ENCODE data around the gene IGSF23. TPM values are rescaled to one million over a fixed set of nuclear protein-coding genes. Genes with fewer than 3 reads are reported as not detected.

Gene IGSF23
- total RNA-seq, 4 donors from 2014 or later: not detected

- TF ChIP-seq POLR2A (IDR thresholded peaks at IDR 0.05) (no peak), CTCF (IDR thresholded peaks at IDR 0.05) (no peak)
- DNase-seq (ENCODE audit: low spot score in 2 of 2): peak in 1 of 2 donors; percentile 33
- no peak overlapping the region for H3K4me3 ChIP-seq (ENCODE audit: low read depth, poor library complexity, severe bottlenecking)
- 38 to 42% methylated on average over 25 of the region's 25 CpGs for WGBS, 2 donors
- intact Hi-C loops (cut with DNase I; ENCODE audit: low total_unique reads): no loop called here
These were observed 71.8 kb downstream of the IGSF23 start for GRCh38 chr19:44684892-44685863.

GRCh38 chr19:44685877-44686276 lies 72.5 kb downstream of the IGSF23 start:
- intact Hi-C loops (cut with DNase I; ENCODE audit: low total_unique reads): no loop called here
- TF ChIP-seq POLR2A (IDR thresholded peaks at IDR 0.05) (no peak), CTCF (IDR thresholded peaks at IDR 0.05) (no peak)
- H3K4me3 ChIP-seq (ENCODE audit: low read depth, poor library complexity, severe bottlenecking): no peak overlapping the region
- 57 to 86% methylated on average over 4 of the region's 4 CpGs for WGBS, 2 donors
- no peak for DNase-seq (ENCODE audit: low spot score in 2 of 2)

MicroRNAs within 50 kb of the gene (microRNA counts, 767-probe panel; counts per million panel counts)
- microRNA hsa-miR-4531: 0 to 358 counts per million in 2 donors

Small RNA genes lying within 50 kb of the gene (microRNA-seq; reads per million reads assigned to microRNA genes)
- 0 reads per million in 2 donors for gene MIR4531 (ENCODE audit: borderline number of aligned reads in 1 of 2, borderline replicate concordance in 2 of 2)

Other genes starting within 250 kb of the IGSF23 start
- gene ZNF285, start 212.0 kb upstream of the IGSF23 start, total RNA-seq: 1 to 10 TPM in 3 of 4 donors, under 1 TPM in 1; 0.04 to 2.8 (median 1.3) TPM
- 10 to 100 TPM in 1 of 4 donors, 1 to 10 TPM in 3; 3.2 to 11.1 (median 5.9) TPM for gene ZNF229, start 165.1 kb upstream of the IGSF23 start, total RNA-seq
- 10 to 100 TPM in 3 of 4 donors, 1 to 10 TPM in 1; 9.1 to 48.2 (median 12.0) TPM for gene ZNF180, start 113.0 kb upstream of the IGSF23 start, total RNA-seq
- not detected for gene CEACAM20, start 83.9 kb upstream of the IGSF23 start, total RNA-seq
- 10 to 100 TPM in 3 of 4 donors, 1 to 10 TPM in 1; 9.9 to 14.3 (median 12.1) TPM for gene PVR, start 30.3 kb downstream of the IGSF23 start, total RNA-seq
- 10 to 100 TPM in 1 of 4 donors, 1 to 10 TPM in 3; 5.4 to 10.2 (median 8.0) TPM for gene CEACAM19, start 57.9 kb downstream of the IGSF23 start, total RNA-seq
- gene CEACAM16, start 85.6 kb downstream of the IGSF23 start, total RNA-seq: not detected
- gene BCL3, start 135.1 kb downstream of the IGSF23 start, total RNA-seq: 10 to 100 TPM; 17.1 to 27.3 (median 19.0) TPM
- 10 to 100 TPM; 64.3 to 87.0 (median 75.6) TPM for gene CBLC, start 164.3 kb downstream of the IGSF23 start, total RNA-seq
- gene BCAM, start 195.5 kb downstream of the IGSF23 start, total RNA-seq: 10 to 100 TPM; 32.3 to 73.5 (median 58.0) TPM
- 10 to 100 TPM; 75.2 to 91.1 (median 82.4) TPM for gene NECTIN2, start 232.7 kb downstream of the IGSF23 start, total RNA-seq